Measurements from ENCODE around the gene COG2.

GRCh38 chr1:230661976-230662375, 19.7 kb downstream of the COG2 start:
- TF ChIP-seq EZH2 (IDR thresholded peaks at IDR 0.05; ENCODE audit: low read depth) (no peak), CTCF (conservative IDR thresholded peaks at IDR 0.05) (no peak)

Measured in PC-9 (cell line).